ENCODE data around the gene GPR61.

- TF ChIP-seq EZH2 (IDR thresholded peaks at IDR 0.05) (no peak), POLR2AphosphoS5 (IDR thresholded peaks at IDR 0.05; ENCODE audit: borderline replicate concordance, low read depth, low read length) (no peak)
Observed at GRCh38 chr1:109528712-109529111, 11.0 kb upstream of the GPR61 start.

All from SK-N-MC (cell line).